ENCODE results near the gene PGS1.

DNA sequence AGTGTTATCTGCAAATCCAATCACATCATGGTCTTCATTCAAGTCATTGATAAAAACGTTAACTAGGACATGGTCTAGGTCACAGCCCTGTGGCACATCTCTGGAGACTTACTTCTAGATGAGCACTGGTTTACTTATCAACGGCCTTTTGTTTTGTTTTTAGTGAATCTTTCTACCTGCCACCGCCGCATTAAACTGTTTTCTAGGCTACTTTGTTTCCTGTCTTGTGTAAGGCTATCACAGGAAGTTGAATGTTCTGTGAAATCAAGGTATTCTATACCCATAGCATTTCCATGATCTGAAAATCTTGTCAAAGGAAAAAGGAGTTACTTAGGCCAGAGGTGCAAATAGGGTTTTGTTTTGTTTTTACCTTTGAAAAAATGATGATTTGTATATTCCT lies 45.5 kb upstream of the PGS1 start:
- TF ChIP-seq, protein P1, sequence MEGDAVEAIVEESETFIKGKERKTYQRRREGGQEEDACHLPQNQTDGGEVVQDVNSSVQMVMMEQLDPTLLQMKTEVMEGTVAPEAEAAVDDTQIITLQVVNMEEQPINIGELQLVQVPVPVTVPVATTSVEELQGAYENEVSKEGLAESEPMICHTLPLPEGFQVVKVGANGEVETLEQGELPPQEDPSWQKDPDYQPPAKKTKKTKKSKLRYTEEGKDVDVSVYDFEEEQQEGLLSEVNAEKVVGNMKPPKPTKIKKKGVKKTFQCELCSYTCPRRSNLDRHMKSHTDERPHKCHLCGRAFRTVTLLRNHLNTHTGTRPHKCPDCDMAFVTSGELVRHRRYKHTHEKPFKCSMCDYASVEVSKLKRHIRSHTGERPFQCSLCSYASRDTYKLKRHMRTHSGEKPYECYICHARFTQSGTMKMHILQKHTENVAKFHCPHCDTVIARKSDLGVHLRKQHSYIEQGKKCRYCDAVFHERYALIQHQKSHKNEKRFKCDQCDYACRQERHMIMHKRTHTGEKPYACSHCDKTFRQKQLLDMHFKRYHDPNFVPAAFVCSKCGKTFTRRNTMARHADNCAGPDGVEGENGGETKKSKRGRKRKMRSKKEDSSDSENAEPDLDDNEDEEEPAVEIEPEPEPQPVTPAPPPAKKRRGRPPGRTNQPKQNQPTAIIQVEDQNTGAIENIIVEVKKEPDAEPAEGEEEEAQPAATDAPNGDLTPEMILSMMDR (IDR thresholded peaks at IDR 0.05) = no peak
- no peak for TF ChIP-seq POLR2A (IDR thresholded peaks at IDR 0.05; ENCODE audit: low read depth)

Data from esophagus muscularis mucosa (tissue), 3 donors.